Activated T-helper 1 cell treated with anti-CD3 and anti-CD28 coated beads, Interleukin-2, amount 50 U/mL, for 16 hours (primary cell): ENCODE data around the gene EBLN2.

ENCODE experiments used
- DNase-seq, 2 donors: peaks; one replicate each; pipeline ENCODE4 v3.0.0-alpha.2; 2020; ENCODE audit warnings: low read depth in 1 of 2, low spot score in 1 of 2

EBLN2 gene

DNA sequence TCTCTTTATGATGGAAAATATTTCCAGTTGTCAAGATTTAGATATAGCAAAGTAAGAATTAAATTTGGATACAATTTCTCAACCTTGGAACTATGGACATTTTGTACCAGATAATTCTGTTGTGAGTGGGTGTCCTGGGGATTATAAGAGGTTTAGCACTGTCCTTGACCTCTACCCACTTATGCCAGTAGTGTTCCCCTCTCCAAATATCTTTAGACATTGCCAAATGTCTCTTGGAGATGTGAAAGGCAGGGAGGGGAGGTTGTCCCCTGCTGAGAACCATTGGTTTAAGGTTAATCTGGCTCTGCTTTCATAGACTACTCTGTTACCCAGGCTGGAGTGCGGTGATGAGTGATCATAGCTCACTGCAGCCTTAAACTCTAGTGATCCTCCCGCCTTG, at the start of gene EBLN2:
Gene EBLN2, plus strand, starts transcription at position 244 of the 400 bp plus-strand sequence. CDS start 423 bp downstream, outside the sequence.
- no peak for DNase-seq

DNA sequence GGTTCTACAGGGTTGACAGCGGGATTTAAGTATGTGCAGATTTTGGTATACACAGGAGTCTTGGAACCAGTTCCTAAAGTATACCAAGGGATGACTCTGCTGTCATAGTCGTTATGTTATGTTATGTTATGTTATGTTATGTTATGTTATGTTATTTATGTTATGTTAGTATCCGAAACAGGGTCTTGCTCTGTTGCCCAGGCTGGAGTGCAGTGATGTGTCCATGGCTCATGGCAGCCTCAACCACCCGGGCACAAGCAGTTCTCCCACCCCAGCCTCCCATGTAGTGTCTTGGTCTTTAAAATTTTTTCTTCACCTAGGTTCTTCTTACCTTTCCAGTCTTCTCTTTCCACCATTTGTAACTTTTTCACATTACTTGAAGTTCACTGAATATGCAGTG, 43.2 kb upstream of the EBLN2 start:
- DNase-seq = no peak

GRCh38 chr3:73018790-73019441, 42.5 kb upstream of the EBLN2 start:
- DNase-seq = no peak

DNA sequence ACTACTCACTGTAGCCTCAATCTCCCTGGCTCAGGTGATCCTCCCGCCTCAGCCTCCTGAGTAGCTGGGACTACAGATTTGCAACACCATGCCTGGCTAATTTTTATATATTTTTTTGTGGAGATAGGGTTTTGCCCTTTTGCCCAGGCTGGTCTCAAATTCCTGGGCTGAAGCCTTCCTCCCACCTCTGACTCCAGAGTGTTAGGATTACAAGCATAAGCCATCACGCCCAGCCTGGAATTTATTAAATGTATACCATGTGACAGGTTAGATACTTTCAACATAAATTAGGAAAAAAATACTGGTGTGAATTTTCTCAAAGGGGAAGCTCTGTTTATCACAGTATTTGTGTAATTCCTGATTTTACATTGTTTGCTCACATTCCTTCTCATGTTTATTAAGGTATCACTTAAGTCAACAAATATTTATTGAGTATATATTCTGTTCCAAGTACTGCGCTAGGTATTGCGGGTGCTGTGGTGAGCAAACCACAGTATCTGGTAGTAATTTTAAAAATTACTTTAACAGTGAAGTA, 40.1 kb upstream of the EBLN2 start:
- no peak for DNase-seq

DNA sequence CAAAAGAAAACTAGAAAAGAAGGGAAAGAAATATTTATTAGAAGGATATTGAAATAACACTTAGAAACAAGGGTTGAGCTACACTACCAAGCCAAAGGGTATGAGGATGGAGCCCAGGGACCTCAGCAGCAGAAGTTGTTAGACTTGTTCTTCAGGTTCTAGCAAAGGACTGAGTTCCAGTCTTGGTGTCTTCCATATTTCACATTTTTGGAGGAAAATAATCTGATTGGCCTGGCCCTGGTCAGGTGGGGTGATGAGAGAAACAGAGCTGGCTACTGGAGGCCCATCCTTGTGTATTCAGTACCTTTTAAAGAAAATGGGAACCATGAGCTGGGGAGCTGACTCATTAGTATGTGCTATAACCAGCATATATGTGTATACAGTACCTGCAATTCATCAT, 36.6 kb upstream of the EBLN2 start:
- no peak for DNase-seq

DNA sequence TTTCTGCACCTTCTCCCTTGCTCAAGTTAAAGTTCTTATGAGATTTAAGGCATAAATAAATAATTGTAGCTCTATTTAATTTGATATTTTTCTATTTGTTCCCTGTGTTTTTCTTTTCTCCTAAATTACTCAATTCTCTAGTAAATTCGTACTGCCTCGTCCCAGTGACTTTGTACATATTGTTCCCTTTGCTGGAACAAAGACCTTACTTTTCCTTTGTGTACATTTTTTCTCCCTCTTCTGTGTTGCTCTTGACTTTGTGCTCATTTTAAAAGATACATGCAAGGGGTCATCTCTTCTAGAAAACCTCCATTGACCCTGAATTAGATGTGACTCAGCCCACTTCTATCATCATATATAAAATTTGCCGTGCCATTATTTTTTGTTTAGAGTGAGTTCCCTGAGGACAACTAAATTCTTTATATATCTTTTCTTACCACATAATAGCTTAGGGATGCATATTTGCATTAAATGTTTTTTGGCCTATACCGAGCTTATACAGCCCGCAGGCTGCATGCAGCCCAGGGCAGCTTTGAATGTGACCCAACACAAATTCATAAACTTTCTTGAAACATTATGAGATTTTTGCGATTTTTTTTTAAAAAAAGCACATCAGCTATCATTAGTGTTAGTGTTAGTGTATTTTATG, 35.2 kb upstream of the EBLN2 start:
- DNase-seq = no peak

DNA sequence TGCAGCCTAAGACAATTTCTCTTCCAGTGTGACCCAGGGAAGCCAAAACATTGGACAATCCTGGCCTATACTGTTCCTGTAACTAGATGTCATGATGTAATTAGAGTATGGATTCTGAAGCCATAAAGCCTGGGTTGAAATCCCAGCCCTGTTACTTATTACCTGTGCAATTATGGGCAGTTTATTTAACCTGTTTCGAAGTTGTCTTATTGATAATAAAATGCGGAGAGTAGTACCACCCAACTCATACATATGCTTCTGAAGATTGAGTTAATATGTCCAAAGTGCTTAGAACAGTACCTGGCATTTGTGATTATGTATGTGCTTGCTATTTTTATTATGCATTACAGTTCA, 34.7 kb upstream of the EBLN2 start:
- DNase-seq = no peak

DNA sequence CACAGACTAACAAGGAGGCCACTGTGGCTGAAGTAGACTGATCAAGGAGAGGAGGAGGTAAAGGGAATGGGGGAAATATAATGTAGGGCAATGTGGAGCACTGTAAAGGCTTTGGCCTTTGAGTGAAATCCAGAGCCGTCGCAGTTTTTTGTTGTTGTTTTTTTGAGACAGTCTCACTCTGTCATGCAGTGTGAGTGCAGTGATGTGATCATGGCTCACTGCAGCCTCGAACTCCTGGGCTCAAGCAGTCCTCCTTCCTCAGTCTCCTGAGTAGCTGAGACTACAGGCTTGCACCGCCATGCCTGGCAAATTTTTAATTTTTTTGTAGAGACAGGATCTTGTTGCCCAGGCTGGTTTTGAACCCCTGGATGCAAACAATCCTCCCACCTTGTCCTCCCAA, 32.7 kb upstream of the EBLN2 start:
- DNase-seq = no peak

- no peak for DNase-seq
Measured at GRCh38 chr3:73029321-73029796, 32.1 kb upstream of the EBLN2 start.

DNA sequence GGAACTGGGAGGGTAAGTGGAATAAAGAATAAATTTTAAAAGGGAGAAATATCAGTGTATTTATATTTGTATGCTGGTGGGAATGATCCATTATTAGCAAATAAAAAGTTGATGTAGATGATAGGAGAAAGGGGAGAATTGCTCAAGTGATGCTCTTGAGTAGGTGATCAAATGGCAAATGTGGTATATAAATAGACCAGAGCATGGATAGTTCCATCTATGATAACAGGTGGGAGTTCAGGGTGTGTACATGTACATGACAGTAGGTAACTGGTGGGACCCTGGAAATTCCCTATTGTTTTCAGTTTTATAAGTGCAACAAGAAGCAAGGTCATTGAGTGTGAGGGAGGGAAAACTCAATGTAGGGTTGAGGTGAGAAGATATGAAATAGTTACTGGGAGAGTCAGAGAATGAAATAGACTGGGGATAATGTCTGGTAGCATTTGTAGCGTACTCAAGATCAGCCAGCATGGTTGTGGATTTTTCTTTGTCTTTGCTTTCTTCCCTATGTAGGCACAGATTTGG, 31.3 kb upstream of the EBLN2 start:
- DNase-seq = no peak

DNA sequence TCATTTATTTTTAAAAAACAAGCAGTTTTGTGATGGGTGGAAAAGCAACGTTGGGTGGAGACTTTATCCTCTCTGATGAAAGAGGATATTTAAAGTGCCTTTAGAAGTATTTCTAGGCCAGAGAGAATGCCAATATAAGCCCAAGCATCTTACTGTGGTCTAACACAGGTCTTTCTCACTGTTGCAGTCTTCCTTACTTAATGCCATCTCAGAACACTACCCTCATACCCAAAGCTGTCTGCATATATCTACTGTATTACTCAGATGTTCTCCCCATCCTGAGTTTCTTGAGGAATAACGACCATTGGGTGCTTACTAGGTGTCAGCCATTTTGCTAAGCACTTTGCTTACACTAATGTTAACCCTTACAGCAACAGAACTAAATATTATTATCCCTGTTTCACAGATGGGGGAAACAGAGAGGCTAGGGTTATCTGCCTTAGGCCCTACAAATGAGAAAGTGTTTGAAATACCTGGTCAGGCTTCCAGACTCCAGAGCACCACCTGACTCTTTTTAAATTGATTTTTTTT, 29.8 kb upstream of the EBLN2 start:
- no peak for DNase-seq

DNA sequence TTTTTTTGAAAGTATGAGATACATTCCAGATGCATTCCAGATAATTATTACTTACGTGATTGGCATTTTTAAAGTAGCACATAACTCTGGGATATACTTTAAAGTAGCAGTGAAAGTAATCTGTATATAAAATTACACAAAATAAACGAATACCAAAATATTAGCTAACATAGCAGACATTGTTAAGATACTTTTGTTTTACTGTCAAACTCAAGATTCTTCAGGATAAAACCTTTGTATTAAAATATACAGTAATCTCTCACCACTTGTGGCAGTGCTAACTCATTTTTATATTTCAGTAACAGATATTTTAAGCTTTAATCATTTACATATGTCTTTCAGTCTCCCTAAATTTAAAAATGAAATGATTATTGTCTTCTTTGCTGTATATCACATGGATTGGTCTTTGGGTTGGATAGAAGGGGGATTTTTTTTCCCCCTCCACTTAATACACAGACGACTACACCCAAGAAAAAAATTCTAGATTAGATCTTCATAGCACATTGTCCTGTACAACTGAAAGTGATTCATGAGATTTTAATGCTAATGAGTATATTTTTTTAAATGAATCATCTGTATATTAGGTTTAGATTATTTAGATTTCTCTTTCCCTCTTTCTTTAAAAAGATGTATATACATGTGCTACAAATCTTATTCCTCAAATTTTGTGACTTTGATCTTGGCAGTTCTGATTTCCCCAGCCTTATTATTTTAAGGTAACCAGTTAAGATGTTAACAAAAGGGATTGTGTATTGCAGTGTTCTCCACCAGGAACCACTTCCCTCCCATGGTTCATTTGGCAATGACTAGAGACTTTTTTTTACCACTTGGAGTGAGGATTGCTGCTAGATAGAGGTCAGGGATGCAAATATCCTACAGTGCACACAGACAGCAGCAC, 24.5 kb upstream of the EBLN2 start:
- DNase-seq = no peak

DNA sequence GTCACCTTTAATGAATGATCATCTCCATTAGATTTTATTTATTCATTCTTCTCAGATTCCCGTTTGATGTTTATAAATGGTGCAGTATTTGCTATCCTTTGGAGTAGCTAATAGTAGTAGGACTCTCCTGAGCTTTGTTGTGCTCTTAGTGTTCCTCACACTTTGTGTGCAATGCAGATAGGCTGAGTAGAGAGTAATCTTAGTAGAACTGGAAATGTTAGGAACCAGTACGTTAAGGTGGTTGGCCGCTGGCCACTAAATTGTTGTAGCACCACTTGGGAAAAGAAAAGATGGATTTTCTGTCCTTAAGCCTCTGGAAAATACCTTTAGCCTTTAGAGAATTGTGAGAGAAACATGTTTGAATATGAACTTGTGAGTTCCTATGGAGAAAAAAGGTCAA, 19.9 kb upstream of the EBLN2 start:
- DNase-seq = no peak

DNA sequence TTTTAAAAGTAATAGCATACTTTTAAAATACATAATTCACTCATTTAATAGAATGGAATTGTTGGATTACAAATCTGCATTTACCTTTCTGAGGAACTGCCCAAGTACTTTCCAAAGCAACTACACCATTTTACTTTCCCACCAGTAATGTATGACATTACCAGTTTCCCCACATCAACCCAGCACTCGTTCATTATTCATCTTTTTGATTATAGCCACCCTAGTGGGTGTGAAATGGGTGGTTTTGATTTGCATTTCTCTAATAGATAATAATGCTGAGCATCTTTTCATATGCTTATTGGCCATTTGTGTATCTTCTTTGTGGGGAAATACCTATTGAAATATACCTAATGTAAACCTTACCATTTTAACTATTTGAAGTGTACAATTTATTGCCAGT, 18.0 kb upstream of the EBLN2 start:
- no peak for DNase-seq

GRCh38 chr3:73045391-73045790, 16.1 kb upstream of the EBLN2 start:
- DNase-seq = no peak

DNA sequence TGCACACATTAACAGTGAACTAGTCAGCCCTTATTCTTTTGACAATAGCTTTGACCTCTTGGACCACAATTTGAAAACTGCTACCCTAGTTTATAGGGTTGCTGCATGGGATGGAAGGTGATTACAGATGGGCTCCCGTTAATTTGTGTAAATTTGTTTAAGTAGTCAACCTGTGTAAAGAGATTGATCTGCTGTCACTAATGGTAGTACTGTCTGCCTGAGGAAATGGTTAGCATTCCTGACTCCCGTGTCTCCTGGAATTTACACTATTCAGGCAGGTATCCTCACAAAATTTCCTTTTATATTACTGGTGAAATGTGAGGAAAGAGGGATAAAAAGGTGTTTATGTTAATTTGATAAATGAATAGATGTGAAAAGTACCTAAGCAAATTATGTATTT, 15.3 kb upstream of the EBLN2 start:
- DNase-seq = no peak

DNA sequence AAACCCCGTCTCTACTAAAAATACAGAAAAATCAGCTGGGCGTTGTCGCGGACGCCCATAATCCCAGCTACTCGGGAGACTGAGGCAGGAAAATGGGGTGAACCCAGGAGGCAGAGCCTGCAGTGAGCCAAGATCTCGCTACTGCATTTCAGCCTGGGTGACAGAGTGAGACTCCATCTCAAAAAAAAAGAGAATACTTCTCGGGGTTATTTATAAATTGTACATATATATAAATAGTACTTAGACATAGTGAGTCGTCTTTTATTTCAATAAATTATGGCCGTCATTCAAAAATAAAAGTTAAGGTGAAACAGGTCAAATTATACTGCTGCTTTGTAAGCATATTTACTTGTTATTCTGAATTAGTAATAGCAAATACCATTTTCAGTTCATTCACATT, 12.1 kb upstream of the EBLN2 start:
- DNase-seq = no peak

GRCh38 chr3:73052857-73053256, 8.6 kb upstream of the EBLN2 start:
- DNase-seq = no peak

GRCh38 chr3:73055583-73055982, 5.9 kb upstream of the EBLN2 start:
- DNase-seq = no peak

DNA sequence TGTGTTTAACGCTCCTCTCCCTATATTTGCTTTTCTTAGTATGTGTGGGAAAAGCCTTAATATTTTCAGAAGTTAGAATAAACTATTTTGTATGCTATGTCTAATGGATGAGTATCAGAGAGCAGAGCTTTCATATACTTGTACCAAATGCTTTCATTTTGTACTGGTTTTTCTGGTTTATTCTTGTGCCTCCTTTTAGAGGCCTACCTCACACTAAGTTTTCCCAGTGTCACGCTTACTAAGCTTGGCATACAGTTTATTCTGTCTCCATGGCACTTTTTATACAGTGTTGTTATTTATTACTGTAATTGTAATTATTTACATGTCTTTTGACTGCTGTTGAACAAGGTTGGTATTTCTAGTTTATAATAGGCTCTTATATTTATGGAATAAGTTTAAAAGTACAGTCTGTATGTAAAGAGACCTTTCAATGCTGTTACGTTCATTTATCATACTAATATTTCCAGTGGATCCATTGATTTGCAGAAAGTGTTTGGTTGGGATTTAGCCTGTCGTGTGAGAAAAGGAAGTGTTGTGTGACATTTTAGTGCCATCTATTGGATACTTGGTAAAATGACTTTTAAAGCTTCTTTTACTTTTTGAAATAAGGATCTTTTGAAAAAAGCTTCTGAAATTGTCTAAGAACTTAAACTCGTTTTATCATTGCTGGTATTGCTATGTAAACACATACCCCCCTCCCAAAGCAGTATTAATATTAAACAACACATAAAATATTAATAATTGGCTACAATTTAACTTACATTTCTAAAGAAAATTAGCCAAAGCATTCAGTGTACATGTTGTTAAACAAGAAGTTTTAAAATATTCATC, 5.2 kb upstream of the EBLN2 start:
- DNase-seq = no peak

- DNase-seq = no peak
Measured at GRCh38 chr3:73056845-73057150, 4.7 kb upstream of the EBLN2 start.
